Measurements from ENCODE around the gene ACTA2.

DNA sequence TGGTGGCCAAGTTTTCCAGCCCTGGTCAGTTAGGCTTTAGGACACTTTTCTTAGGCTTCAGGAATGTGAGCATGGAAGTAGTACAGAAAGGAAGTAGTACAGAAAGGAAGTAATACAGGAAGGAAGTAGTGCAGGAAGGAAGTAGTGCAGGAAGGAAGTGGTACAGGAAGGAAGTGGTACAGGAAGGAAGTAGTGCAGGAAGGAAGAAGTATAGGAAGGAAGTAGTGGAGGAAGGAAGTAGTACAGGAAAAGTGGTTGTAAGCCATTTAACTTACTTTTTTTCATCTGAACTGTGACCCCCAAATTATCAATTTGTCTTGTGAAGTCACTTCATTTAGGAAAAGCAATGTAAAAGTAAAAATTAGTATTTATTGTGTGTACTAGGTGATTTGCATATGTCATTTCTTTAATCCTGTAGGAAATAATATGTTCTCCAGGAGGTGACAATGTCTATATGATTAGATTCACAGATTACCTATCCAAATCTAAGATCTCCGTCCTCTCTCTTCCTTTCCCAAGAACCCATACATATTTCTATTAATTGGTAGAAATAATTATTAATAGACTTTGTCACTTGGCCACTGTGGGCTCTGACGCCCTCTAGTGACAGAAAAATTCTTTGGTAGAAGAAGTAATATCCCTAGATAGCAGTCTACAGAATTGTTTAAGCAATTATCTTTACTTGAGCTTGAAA lies 34.1 kb upstream of the ACTA2 start:
- TF ChIP-seq, protein P1, sequence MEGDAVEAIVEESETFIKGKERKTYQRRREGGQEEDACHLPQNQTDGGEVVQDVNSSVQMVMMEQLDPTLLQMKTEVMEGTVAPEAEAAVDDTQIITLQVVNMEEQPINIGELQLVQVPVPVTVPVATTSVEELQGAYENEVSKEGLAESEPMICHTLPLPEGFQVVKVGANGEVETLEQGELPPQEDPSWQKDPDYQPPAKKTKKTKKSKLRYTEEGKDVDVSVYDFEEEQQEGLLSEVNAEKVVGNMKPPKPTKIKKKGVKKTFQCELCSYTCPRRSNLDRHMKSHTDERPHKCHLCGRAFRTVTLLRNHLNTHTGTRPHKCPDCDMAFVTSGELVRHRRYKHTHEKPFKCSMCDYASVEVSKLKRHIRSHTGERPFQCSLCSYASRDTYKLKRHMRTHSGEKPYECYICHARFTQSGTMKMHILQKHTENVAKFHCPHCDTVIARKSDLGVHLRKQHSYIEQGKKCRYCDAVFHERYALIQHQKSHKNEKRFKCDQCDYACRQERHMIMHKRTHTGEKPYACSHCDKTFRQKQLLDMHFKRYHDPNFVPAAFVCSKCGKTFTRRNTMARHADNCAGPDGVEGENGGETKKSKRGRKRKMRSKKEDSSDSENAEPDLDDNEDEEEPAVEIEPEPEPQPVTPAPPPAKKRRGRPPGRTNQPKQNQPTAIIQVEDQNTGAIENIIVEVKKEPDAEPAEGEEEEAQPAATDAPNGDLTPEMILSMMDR (conservative IDR thresholded peaks at IDR 0.05 in 1 of 2, IDR thresholded peaks at IDR 0.05 in 1 of 2; ENCODE audit: extremely low read depth in 1 of 2, insufficient read depth in 1 of 2, low read depth in 1 of 2, low read length in 2 of 2), result peak; percentile 62 to 76
- no peak for TF ChIP-seq EZH2 (IDR thresholded peaks at IDR 0.05; ENCODE audit: borderline replicate concordance, low read length)

Data from mammary epithelial cell (primary cell).